ENCODE data around the gene MND1.

MND1 gene

DNA sequence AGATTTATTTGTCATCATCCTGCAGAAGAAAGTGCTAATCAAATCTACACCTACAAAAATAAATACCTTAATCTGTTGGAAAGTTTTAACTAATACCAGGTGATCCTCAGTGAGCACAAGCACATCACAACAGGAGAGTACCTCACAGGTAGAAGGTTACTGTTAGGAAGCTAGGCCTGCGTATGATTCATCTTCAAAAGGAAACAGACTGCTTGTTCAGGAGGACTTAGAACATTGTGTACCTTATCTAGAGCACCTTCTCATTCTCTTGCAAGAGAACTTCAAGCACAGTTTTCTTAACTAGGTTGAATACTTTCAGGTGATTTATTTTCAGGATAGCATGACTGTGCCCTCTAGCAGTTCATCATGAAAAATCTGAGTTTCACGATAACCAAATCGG lies 54.2 kb downstream of the MND1 start:
- no peak for DNase-seq (ENCODE audit: low spot score)
- TF ChIP-seq, protein P1, sequence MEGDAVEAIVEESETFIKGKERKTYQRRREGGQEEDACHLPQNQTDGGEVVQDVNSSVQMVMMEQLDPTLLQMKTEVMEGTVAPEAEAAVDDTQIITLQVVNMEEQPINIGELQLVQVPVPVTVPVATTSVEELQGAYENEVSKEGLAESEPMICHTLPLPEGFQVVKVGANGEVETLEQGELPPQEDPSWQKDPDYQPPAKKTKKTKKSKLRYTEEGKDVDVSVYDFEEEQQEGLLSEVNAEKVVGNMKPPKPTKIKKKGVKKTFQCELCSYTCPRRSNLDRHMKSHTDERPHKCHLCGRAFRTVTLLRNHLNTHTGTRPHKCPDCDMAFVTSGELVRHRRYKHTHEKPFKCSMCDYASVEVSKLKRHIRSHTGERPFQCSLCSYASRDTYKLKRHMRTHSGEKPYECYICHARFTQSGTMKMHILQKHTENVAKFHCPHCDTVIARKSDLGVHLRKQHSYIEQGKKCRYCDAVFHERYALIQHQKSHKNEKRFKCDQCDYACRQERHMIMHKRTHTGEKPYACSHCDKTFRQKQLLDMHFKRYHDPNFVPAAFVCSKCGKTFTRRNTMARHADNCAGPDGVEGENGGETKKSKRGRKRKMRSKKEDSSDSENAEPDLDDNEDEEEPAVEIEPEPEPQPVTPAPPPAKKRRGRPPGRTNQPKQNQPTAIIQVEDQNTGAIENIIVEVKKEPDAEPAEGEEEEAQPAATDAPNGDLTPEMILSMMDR (IDR thresholded peaks at IDR 0.05; ENCODE audit: extremely low read depth, missing control alignments): no peak

DNA sequence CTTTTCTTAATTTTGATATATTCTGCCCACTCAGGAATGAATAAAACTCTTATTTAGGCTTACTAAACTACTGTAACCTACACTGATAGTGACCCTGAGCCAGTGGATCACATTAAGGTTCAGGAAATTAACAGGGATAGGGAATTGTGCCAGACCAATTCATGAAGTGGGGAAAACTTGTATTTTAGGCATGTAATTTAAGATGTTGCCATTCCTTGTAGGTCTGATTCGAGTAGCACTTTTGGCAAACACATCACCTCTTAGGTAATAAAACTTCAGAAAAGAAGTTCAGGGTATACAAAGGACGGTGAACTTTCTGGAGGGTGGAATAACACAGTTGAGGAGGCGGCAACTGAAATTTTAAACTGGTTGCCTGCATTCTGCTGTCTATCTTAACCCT lies 54.9 kb downstream of the MND1 start:
- TF ChIP-seq, protein P1 (IDR thresholded peaks at IDR 0.05; ENCODE audit: extremely low read depth, missing control alignments): no peak
- DNase-seq (ENCODE audit: low spot score): no peak

DNA sequence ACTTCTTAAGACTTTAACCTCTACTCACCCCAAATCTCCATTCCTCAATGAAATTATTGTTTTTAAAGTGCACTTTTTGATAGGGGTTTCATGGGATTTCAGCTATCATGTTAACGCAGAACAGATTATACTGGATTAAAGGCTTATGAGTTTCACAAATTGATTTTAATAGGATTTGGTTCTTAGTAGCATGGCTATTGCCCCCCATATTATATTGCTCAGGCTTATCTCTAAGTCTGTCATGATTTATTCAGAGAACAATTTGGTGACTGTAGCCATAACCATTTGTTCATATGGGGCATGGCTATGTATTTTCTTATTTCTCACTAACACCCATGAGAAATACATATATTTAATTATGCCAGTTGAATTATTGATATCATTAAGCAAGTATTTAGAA lies 57.0 kb downstream of the MND1 start:
- TF ChIP-seq, protein P1 (IDR thresholded peaks at IDR 0.05; ENCODE audit: extremely low read depth, missing control alignments): no peak
- no peak for DNase-seq (ENCODE audit: low spot score)

DNA sequence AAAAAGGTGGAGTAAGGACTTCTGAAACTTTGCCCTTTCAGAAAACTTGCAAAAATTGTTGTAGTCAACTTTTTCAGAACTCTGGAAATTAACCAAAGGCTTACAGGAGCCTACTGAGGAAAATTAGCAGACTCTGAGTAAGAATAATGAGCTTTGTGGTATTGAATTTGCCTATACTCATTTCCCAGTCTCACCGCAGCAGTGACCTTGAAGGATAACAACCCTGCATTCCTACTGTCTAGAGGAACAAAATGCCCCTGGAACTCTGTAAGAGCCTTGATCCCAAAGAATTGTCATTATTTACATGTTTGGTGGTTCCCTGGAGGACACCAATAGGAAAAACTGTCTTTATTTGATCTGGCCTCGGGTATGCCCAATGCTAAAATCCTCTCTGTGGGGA lies 57.9 kb downstream of the MND1 start:
- TF ChIP-seq, protein P1 (IDR thresholded peaks at IDR 0.05; ENCODE audit: extremely low read depth, missing control alignments): no peak
- no peak for DNase-seq (ENCODE audit: low spot score)

DNA sequence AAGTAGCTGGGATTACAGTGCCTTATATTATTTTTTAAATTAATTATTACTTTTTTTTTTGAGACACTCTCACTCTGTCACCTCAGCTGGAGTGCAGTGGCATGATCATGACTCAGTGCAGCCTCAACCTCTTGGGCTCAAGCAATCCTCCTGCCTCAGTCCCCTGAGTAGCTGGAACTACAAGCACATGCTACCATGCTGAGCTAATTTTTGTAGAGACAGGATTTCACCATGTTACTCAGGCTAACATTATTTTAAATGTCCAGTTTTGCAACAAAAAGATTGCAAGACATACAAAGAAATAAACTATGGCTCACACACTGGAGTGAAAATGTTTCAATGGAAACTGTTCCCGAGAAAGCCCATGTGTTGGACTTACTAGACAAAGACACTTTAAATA lies 59.2 kb downstream of the MND1 start:
- TF ChIP-seq, protein P1 (IDR thresholded peaks at IDR 0.05; ENCODE audit: extremely low read depth, missing control alignments): no peak

DNA sequence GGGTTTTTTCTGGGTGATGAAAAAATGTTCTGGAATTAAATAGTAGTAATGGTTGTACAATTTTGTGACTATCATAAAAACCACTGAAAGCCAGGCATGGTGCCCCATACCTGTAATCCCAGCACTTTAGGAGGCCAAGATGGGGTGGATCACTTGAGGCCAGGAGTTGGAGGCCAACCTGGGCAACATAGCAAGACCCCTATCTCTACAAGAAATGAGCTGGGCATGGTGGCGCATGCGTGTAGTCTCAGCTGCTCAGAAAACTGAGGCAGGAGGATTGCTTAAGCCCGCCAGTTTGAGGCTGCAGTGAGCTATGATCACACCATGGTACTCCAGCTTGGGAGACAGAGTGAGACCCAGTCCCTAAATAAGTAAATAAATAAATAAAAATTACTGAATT lies 63.4 kb downstream of the MND1 start:
- TF ChIP-seq, protein P1 (IDR thresholded peaks at IDR 0.05; ENCODE audit: extremely low read depth, missing control alignments): no peak
- DNase-seq (ENCODE audit: low spot score): no peak

More for the DNA sequence above, 59.2 kb downstream of the MND1 start:
- DNase-seq (ENCODE audit: low spot score): no peak

DNA sequence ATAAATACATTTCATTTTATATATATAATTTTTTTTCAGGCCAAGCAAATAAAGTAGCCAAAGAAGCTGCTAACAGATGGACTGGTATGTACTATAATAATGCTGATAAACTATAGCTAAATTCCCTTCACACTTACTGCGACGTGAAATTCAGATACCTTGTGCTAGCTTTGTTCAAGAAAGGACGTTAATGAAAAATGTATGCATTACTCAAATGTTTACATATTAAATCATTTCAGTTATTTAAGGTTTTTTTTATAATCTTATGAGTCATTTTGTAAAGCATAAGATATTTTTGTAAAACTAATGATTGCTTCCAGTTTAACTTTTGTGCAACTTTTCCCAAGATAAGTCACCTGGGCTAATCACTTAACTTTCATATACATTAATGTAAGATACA lies 64.4 kb downstream of the MND1 start:
- DNase-seq (ENCODE audit: low spot score): no peak
- TF ChIP-seq, protein P1 (IDR thresholded peaks at IDR 0.05; ENCODE audit: extremely low read depth, missing control alignments): no peak

Data from GM20000 (cell line).